ENCODE results near the gene POLD1.

DNA sequence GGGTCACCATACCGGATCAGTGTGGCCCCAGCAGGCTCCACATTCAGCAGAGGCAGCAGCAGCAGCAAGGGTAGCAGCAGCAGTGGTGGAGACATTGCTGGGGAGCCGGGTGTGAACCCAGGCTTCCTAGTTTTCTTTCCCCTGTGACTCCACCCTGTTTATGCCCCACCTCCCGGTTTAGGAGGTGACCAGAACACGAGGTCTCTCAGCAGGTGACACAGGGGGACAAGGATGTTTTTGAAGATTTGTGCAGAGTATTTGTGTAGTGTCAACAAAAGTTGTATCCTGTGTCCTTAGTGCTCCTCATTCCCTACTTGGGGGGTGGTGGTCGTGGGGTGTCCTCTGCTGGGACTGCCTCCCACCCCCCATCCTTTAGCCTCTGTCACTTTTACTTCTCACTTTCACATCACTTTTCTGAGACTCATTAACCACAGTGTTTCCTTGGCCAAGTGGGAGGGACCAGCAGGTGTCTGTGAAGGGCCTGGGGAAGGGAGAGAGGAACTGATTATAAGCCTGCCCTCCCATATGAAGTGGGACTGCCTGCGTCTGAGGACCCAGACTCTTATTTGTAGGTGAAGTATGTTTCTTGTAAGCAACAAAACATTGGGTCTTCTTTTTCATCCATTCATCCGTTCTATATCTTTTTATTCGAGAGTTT is 39.4 kb upstream of the POLD1 start:
- TF ChIP-seq, protein P1, sequence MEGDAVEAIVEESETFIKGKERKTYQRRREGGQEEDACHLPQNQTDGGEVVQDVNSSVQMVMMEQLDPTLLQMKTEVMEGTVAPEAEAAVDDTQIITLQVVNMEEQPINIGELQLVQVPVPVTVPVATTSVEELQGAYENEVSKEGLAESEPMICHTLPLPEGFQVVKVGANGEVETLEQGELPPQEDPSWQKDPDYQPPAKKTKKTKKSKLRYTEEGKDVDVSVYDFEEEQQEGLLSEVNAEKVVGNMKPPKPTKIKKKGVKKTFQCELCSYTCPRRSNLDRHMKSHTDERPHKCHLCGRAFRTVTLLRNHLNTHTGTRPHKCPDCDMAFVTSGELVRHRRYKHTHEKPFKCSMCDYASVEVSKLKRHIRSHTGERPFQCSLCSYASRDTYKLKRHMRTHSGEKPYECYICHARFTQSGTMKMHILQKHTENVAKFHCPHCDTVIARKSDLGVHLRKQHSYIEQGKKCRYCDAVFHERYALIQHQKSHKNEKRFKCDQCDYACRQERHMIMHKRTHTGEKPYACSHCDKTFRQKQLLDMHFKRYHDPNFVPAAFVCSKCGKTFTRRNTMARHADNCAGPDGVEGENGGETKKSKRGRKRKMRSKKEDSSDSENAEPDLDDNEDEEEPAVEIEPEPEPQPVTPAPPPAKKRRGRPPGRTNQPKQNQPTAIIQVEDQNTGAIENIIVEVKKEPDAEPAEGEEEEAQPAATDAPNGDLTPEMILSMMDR (IDR thresholded peaks at IDR 0.05), result no peak
- TF ChIP-seq POLR2A (IDR thresholded peaks at IDR 0.05), result no peak

All from gastroesophageal sphincter (tissue), 3 donors.